Activated CD8-positive, alpha-beta T cell treated with anti-CD3 and anti-CD28 coated beads for 36 hours (primary cell): Measurements from ENCODE around the gene TMA7B. TPM values are rescaled to one million over a fixed set of nuclear protein-coding genes. Genes with fewer than 3 reads are reported as not detected.

Experiments
- ATAC-seq: fragments of 200-7000 bp; cut with Tn5 transposase; one replicate; pipeline ENCODE4 v1.10.0; 2021; ENCODE audit warnings: mild to moderate bottlenecking, moderate library complexity
- CTCF ChIA-PET: fragments of 350-600 bp; sonication (Branson Sonifier 250); formaldehyde crosslinking; loops from one replicate; lab custom pipeline; 2021; ENCODE audit warnings: antibody characterized with exemption; lab: Charles Lee
- POLR2A ChIA-PET: fragments of 350-600 bp; sonication (Branson Sonifier 250); formaldehyde crosslinking; loops from one replicate; lab custom pipeline; 2021; ENCODE audit warnings: antibody characterized with exemption; lab: Charles Lee
- DNase-seq: peaks from one replicate; pipeline ENCODE4 v3.0.0-alpha.2; 2020
- H3K27ac Mint-ChIP-seq: one replicate; pipeline ENCODE4 v1.8.0; 2021; ENCODE audit warnings: mild to moderate bottlenecking, mixed read lengths
- H3K27me3 Mint-ChIP-seq: one replicate; pipeline ENCODE4 v1.8.0; 2021; ENCODE audit warnings: mixed read lengths
- H3K36me3 Mint-ChIP-seq: one replicate; pipeline ENCODE4 v1.8.0; 2021; ENCODE audit warnings: low read depth, mixed read lengths
- H3K4me1 Mint-ChIP-seq: one replicate; pipeline ENCODE4 v1.8.0; 2021; ENCODE audit warnings: low read depth, mixed read lengths
- H3K4me3 Mint-ChIP-seq: one replicate; pipeline ENCODE4 v1.8.0; 2021; ENCODE audit warnings: mild to moderate bottlenecking, moderate library complexity, mixed read lengths
- H3K9me3 Mint-ChIP-seq: one replicate; pipeline ENCODE4 v1.8.0; 2021; ENCODE audit warnings: mixed read lengths
- CTCF ChIP-seq: fragments of 200-600 bp; IDR thresholded peaks from one replicate; pipeline ENCODE4 v1.8.0; 2022; ENCODE audit warnings: antibody characterized with exemption, mild to moderate bottlenecking
- intact Hi-C: fragments of 100-400 bp; cut with micrococcal nuclease; formaldehyde crosslinking; loops from one replicate; pipeline ENCODE4 v1.10.0; 2022
- total RNA-seq, 2 experiments: library from RNA; stranded (reverse); gene quantifications; one replicate each; pipeline ENCODE4 v1.2.3, GENCODE V29; 2021

The TMA7B gene
- total RNA-seq, 2 experiments from 2014 or later: 2.2 to 2.3 TPM

- peak overlapping the region; percentile 85 for H3K27ac Mint-ChIP-seq
- peaks cover 4% of the 10 kb centered on the region for H3K27me3 Mint-ChIP-seq
- H3K36me3 Mint-ChIP-seq: no peaks in the 10 kb centered on the region
- peak overlapping the region; percentile 39 for H3K4me3 Mint-ChIP-seq
- TF ChIP-seq CTCF: no peak
- POLR2A ChIA-PET: interaction anchor here (0.6 to 2.3 kb wide), 8 partner anchors 10 to 192 kb away, joined by 3 to 7 read pairs (median 4); partner anchors contain the start of gene FAM83F
- H3K9me3 Mint-ChIP-seq: no peaks in the 10 kb centered on the region
- intact Hi-C loops: no loop called here
- DNase-seq (peak; percentile 72), ATAC-seq (peak; percentile 89)
- H3K4me1 Mint-ChIP-seq: peaks cover 20% of the 10 kb centered on the region
- CTCF ChIA-PET: interaction anchor here (0.6 to 3.7 kb wide), 11 partner anchors 9 to 476 kb away, joined by 3 to 29 read pairs (median 6); partner anchors contain the start of gene FAM83F
Observed at GRCh38 chr22:40009951-40010671, 49.9 kb downstream of the TMA7B start.

- H3K27me3 Mint-ChIP-seq: peaks cover 4% of the 10 kb centered on the region
- ChIA-PET POLR2A (interaction anchor here (0.6 to 2.3 kb wide), 5 partner anchors 11 to 192 kb away, joined by 3 to 7 read pairs (median 4); partner anchors contain the start of gene FAM83F), CTCF (interaction anchor here (1.0 to 3.7 kb wide), 7 partner anchors 11 to 476 kb away, joined by 4 to 29 read pairs (median 8); partner anchors contain the start of gene FAM83F)
Observed at GRCh38 chr22:40010746-40011145, 50.5 kb downstream of the TMA7B start.

More at GRCh38 chr22:40010746-40011145, 50.5 kb downstream of the TMA7B start:
- Mint-ChIP-seq H3K9me3 (no peaks in the 10 kb centered on the region), H3K27ac (no peak overlapping the region), H3K4me1 (peaks cover 20% of the 10 kb centered on the region), H3K36me3 (no peaks in the 10 kb centered on the region), H3K4me3 (no peak overlapping the region)
- ATAC-seq (no peak), DNase-seq (no peak)
- TF ChIP-seq CTCF: no peak
- intact Hi-C loops: no loop called here

Other genes starting within 250 kb of the TMA7B start
- under 1 TPM; 0.34 TPM for gene ENTHD1, start 66.6 kb upstream of the TMA7B start, total RNA-seq
- gene GRAP2, start 59.3 kb upstream of the TMA7B start, total RNA-seq: 10 to 100 TPM; 83.2 to 86.8 TPM
- gene FAM83F, start 34.6 kb downstream of the TMA7B start, total RNA-seq: 1 to 10 TPM; 1.5 to 2.0 TPM
- gene TNRC6B, start 217.5 kb downstream of the TMA7B start, total RNA-seq: 10 to 100 TPM; 42.6 to 45.2 TPM